Caco-2 (cell line): Measurements from ENCODE around the gene WHAMM. TPM values are rescaled to one million over a fixed set of nuclear protein-coding genes. Genes with fewer than 3 reads are reported as not detected.

Experiments
- BruUV-seq: library from RNA; stranded (reverse); fragments of 400-500 nt; replicated peaks from 2 replicates; lab custom pipeline; 2021; lab: Mats Ljungman, UMichigan
- CTCF ChIA-PET: fragments of 300-600 bp; sonication (Branson Sonifier 250); formaldehyde crosslinking; loops from one replicate; lab custom pipeline; 2022; ENCODE audit warnings: antibody characterized with exemption; lab: Charles Lee
- POLR2A ChIA-PET: fragments of 300-600 bp; sonication (Branson Sonifier 250); formaldehyde crosslinking; loops from one replicate; lab custom pipeline; 2022; ENCODE audit warnings: antibody characterized with exemption; lab: Charles Lee
- DNase-seq, 2 experiments: peaks; one replicate each; pipeline versions ENCODE4 v3.0.0 to v3.0.0-alpha.2; 2020 to 2022
- H3K27me3 ChIP-seq: replicated peaks from 2 replicates; pipeline ENCODE4 v1.6.0; 2011; ENCODE audit warnings: low read length; ENCODE audit not compliant: control insufficient read depth, insufficient read depth
- H3K36me3 ChIP-seq: 2 replicates; pipeline ENCODE4 v1.5.1; 2011; ENCODE audit warnings: low read length; ENCODE audit not compliant: control insufficient read depth, insufficient read depth
- H3K4me1 ChIP-seq: fragments of 250-450 bp; sonication (Bioruptor Pico); 2 replicates; pipeline ENCODE4 v1.5.1; 2020; ENCODE audit warnings: mild to moderate bottlenecking
- H3K4me3 ChIP-seq: 2 replicates; pipeline ENCODE4 v1.5.1; 2011; ENCODE audit warnings: low read depth, mild to moderate bottlenecking, control low read depth, low read length
- H3K9me3 ChIP-seq: fragments of 250-450 bp; sonication (Bioruptor Pico); 2 replicates; pipeline ENCODE4 v1.5.1; 2020; ENCODE audit warnings: mild to moderate bottlenecking, moderate library complexity
- H3K27ac Mint-ChIP-seq: one replicate; pipeline ENCODE4 v1.8.0; 2022; ENCODE audit warnings: mixed read lengths; ENCODE audit not compliant: unreplicated experiment
- H3K27me3 Mint-ChIP-seq: one replicate; pipeline ENCODE4 v1.8.0; 2022; ENCODE audit warnings: mixed read lengths; ENCODE audit not compliant: insufficient read depth, unreplicated experiment
- H3K36me3 Mint-ChIP-seq: one replicate; pipeline ENCODE4 v1.8.0; 2022; ENCODE audit warnings: mild to moderate bottlenecking, mixed read lengths; ENCODE audit not compliant: insufficient read depth, unreplicated experiment
- H3K4me1 Mint-ChIP-seq: one replicate; pipeline ENCODE4 v1.8.0; 2022; ENCODE audit warnings: low read depth, mixed read lengths; ENCODE audit not compliant: unreplicated experiment
- H3K4me3 Mint-ChIP-seq: one replicate; pipeline ENCODE4 v1.8.0; 2022; ENCODE audit warnings: mild to moderate bottlenecking, moderate library complexity, mixed read lengths; ENCODE audit not compliant: unreplicated experiment
- H3K9me3 Mint-ChIP-seq: one replicate; pipeline ENCODE4 v1.8.0; 2022; ENCODE audit warnings: mixed read lengths; ENCODE audit not compliant: unreplicated experiment
- intact Hi-C: fragments of 100-400 bp; cut with micrococcal nuclease; formaldehyde crosslinking; loops from one replicate; pipeline ENCODE4 v1.10.0; 2022; ENCODE audit not compliant: unreplicated experiment
- total RNA-seq: library from RNA; stranded (reverse); gene quantifications from 2 replicates; pipeline ENCODE4 v1.2.3, GENCODE V29; 2022
- TF ChIP-seq, protein P1 (sequence below), 2 experiments: fragments of 200-600 bp in 1 of 2; IDR thresholded peaks; 1 replicate in 1 of 2; 2 replicates in 1 of 2; pipeline versions ENCODE4 v1.5.1 to v1.8.0; 2011 to 2022; ENCODE audit warnings: antibody characterized with exemption in 1 of 2, control low read depth in 1 of 2, inconsistent platforms in 1 of 2, low read depth in 1 of 2, low read length in 1 of 2, mild to moderate bottlenecking in 1 of 2, moderate library complexity in 1 of 2; ENCODE audit not compliant: insufficient read depth in 1 of 2, severe bottlenecking in 1 of 2, unreplicated experiment in 1 of 2

The WHAMM gene
- total RNA-seq, 1 experiment from 2014 or later: 7.8 TPM

DNA sequence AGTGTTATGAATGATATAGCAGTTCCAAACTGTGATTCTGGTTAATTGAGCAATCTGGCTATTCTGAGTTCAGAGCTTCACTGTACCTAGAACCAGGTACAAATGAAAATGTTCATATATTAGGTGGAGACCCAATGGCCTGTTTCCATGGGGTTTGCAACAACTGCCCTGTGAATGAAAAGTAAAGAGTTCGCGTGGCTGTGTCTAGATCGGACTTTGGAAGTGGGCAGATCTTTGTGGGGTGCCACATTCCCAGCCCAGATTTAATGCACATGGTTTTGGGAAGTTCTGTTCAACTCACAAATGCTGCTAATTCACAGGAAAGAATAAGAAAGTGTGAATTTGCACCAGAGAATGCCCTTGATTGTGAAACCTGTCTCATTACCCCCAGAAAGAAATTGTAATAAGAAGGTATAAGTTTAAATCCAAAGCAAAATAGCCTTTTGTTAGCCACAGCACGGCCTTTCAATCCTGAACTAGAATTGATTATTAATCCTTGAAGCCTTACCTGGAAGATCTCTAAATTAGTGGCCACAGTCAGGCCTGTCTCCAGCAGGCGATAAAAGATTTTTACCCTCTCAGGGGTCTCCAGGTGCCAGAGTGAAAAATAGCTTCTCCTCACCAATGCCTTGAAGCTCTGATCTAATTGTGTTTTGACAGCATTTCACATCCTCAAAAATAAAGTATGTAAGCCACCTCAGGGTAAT, 22.6 kb downstream of the WHAMM start:
- Mint-ChIP-seq H3K4me1 (no peaks in the 10 kb centered on the region), H3K4me3 (no peak overlapping the region), H3K27ac (no peak overlapping the region), H3K9me3 (no peaks in the 10 kb centered on the region), H3K36me3 (peaks cover 82% of the 10 kb centered on the region), H3K27me3 (no peaks in the 10 kb centered on the region)
- POLR2A ChIA-PET: no interaction called here
- no peak for DNase-seq
- intact Hi-C loops: no loop called here
- no peaks in the 10 kb centered on the region; the same call in 1 of the 2 replicates for H3K36me3 ChIP-seq
- no peak overlapping the region for H3K4me3 ChIP-seq
- no TSS peak for BruUV-seq
- CTCF ChIA-PET: no interaction called here
- TF ChIP-seq, protein P1, sequence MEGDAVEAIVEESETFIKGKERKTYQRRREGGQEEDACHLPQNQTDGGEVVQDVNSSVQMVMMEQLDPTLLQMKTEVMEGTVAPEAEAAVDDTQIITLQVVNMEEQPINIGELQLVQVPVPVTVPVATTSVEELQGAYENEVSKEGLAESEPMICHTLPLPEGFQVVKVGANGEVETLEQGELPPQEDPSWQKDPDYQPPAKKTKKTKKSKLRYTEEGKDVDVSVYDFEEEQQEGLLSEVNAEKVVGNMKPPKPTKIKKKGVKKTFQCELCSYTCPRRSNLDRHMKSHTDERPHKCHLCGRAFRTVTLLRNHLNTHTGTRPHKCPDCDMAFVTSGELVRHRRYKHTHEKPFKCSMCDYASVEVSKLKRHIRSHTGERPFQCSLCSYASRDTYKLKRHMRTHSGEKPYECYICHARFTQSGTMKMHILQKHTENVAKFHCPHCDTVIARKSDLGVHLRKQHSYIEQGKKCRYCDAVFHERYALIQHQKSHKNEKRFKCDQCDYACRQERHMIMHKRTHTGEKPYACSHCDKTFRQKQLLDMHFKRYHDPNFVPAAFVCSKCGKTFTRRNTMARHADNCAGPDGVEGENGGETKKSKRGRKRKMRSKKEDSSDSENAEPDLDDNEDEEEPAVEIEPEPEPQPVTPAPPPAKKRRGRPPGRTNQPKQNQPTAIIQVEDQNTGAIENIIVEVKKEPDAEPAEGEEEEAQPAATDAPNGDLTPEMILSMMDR (IDR thresholded peaks at IDR 0.05; ENCODE audit: insufficient read depth in 1 of 2, low read depth in 1 of 2, low read length in 1 of 2, severe bottlenecking in 1 of 2, unreplicated experiment in 1 of 2): no peak
- no peaks in the 10 kb centered on the region for H3K9me3 ChIP-seq
- H3K27me3 ChIP-seq: no peaks in the 10 kb centered on the region
- H3K4me1 ChIP-seq: no peaks in the 10 kb centered on the region

DNA sequence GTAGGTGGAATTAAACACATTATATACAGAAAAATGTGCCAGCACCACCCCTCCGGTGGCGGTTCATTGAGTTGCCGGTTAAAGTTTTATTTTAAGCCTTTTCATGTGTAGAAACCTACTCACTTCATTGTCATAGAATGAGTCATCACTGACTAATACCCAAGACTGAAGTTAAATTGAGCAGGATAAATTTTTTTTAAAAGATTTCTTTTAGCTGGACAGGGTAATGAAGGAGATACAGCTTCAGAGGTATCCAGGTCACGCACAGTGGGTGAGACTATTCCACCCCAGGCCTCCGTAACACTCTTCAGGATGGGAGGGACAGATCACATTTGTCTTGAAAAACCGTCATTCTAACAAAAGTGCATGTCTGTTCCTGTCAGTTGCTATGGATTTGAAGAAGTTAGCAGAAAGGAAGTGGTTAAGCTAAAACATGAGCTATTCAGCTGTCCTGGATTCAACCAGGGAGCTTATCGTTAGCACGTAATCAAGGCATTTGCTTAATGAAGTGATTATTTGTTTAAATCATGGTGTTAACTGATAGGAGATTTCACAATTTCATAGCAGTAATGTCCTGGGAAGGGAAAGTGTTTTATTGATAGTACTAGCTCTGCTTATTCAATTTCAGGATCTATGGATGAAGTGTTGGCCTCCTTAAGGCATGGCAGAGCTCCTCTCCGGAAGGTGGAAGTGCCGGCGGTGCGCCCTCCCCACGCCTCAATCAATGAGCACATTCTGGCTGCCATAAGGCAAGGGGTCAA, 23.4 kb downstream of the WHAMM start:
- intact Hi-C loops: no loop called here
- Mint-ChIP-seq H3K4me1 (no peaks in the 10 kb centered on the region), H3K9me3 (no peaks in the 10 kb centered on the region), H3K4me3 (no peak overlapping the region), H3K27me3 (no peaks in the 10 kb centered on the region), H3K36me3 (peaks cover 77% of the 10 kb centered on the region), H3K27ac (no peak overlapping the region)
- H3K36me3 ChIP-seq: no peaks in the 10 kb centered on the region; the same call in 1 of the 2 replicates
- no TSS peak for BruUV-seq
- H3K27me3 ChIP-seq: no peaks in the 10 kb centered on the region
- no peaks in the 10 kb centered on the region for H3K9me3 ChIP-seq
- CTCF ChIA-PET: no interaction called here
- POLR2A ChIA-PET: no interaction called here
- DNase-seq: no peak
- TF ChIP-seq, protein P1 (IDR thresholded peaks at IDR 0.05; ENCODE audit: insufficient read depth in 1 of 2, low read depth in 1 of 2, low read length in 1 of 2, severe bottlenecking in 1 of 2, unreplicated experiment in 1 of 2): no peak
- no peaks in the 10 kb centered on the region for H3K4me1 ChIP-seq
- no peak overlapping the region for H3K4me3 ChIP-seq

DNA sequence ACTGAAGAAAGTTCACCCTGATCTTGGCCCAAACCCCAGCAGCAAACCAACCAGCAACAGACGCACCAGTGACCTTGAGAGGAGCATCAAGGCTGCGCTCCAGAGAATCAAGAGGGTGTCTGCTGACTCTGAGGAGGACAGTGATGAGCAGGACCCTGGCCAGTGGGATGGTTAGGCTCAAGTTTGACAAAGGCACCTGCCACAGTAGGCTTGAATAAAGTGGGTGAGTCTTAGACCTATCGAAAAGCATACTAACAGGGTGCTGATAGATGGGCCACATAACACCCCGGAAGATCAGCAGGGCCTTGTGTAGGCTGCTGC, 23.9 kb downstream of the WHAMM start:
- POLR2A ChIA-PET: no interaction called here
- no TSS peak for BruUV-seq
- Mint-ChIP-seq H3K9me3 (no peaks in the 10 kb centered on the region), H3K4me1 (no peaks in the 10 kb centered on the region), H3K36me3 (peaks cover 72% of the 10 kb centered on the region), H3K27me3 (no peaks in the 10 kb centered on the region), H3K27ac (no peak overlapping the region), H3K4me3 (no peak overlapping the region)
- Histone ChIP-seq H3K36me3 (no peaks in the 10 kb centered on the region; the same call in 1 of the 2 replicates), H3K9me3 (no peaks in the 10 kb centered on the region), H3K27me3 (no peaks in the 10 kb centered on the region), H3K4me1 (no peaks in the 10 kb centered on the region), H3K4me3 (no peak overlapping the region)
- TF ChIP-seq, protein P1 (IDR thresholded peaks at IDR 0.05; ENCODE audit: insufficient read depth in 1 of 2, low read depth in 1 of 2, low read length in 1 of 2, severe bottlenecking in 1 of 2, unreplicated experiment in 1 of 2): no peak
- DNase-seq: no peak
- intact Hi-C loops: no loop called here
- CTCF ChIA-PET: no interaction called here
